ENCODE data around the gene MED14. TPM values are rescaled to one million over a fixed set of nuclear protein-coding genes. Genes with fewer than 3 reads are reported as not detected.

Gene MED14
- total RNA-seq, 1 donor from 2014 or later = 35.2 TPM

Other genes starting within 250 kb of the MED14 start
- gene ATP6AP2, start 154.6 kb downstream of the MED14 start, total RNA-seq = 130 TPM
- gene MPC1L, start 112.1 kb downstream of the MED14 start, total RNA-seq = not detected
- gene CXorf38, start 88.0 kb downstream of the MED14 start, total RNA-seq = 14.1 TPM

Measured in upper lobe of right lung (tissue), 1 donor.